ENCODE data around the gene SYNE3.
"Not testable (repeated sequence)": the region's sequence is repeated elsewhere in the genome, so short reads cannot be mapped to it uniquely, and the experiment has no call there.

SYNE3 gene

GRCh38 chr14:95513291-95513690, 3.2 kb downstream of the SYNE3 start:
- DNase-seq (ENCODE audit: extremely low read depth, low read depth), result no peak
- no peak for TF ChIP-seq CTCF (IDR thresholded peaks at IDR 0.05; ENCODE audit: low read depth, low read length, missing control alignments)
- H3K4me3 ChIP-seq (replicated peaks; ENCODE audit: low read depth, low read length), result no peak overlapping the region

GRCh38 chr14:95511687-95512086, 4.8 kb downstream of the SYNE3 start:
- no peak for TF ChIP-seq CTCF (IDR thresholded peaks at IDR 0.05; ENCODE audit: low read depth, low read length, missing control alignments)
- DNase-seq (ENCODE audit: extremely low read depth, low read depth), result no peak
- H3K4me3 ChIP-seq (replicated peaks; ENCODE audit: low read depth, low read length), result no peak overlapping the region

- TF ChIP-seq CTCF (IDR thresholded peaks at IDR 0.05; ENCODE audit: low read depth, low read length, missing control alignments), result no peak
- no peak for DNase-seq (ENCODE audit: extremely low read depth, low read depth)
- H3K4me3 ChIP-seq (replicated peaks; ENCODE audit: low read depth, low read length), result no peak overlapping the region
Observed at GRCh38 chr14:95510804-95511203, 5.6 kb downstream of the SYNE3 start.

- DNase-seq (ENCODE audit: extremely low read depth, low read depth); H3K4me3 ChIP-seq (replicated peaks; ENCODE audit: low read depth, low read length): not testable (repeated sequence)
Observed at GRCh38 chr14:95510344-95510743, 6.1 kb downstream of the SYNE3 start.

- no peak overlapping the region for H3K4me3 ChIP-seq (replicated peaks; ENCODE audit: low read depth, low read length)
- DNase-seq (ENCODE audit: extremely low read depth, low read depth), result no peak
- TF ChIP-seq CTCF (IDR thresholded peaks at IDR 0.05; ENCODE audit: low read depth, low read length, missing control alignments), result no peak
Observed at GRCh38 chr14:95509495-95509894, 7.0 kb downstream of the SYNE3 start.

GRCh38 chr14:95508377-95508776, 8.1 kb downstream of the SYNE3 start:
- no peak for DNase-seq (ENCODE audit: extremely low read depth, low read depth)
- no peak overlapping the region for H3K4me3 ChIP-seq (replicated peaks; ENCODE audit: low read depth, low read length)
- no peak for TF ChIP-seq CTCF (IDR thresholded peaks at IDR 0.05; ENCODE audit: low read depth, low read length, missing control alignments)

- DNase-seq (ENCODE audit: extremely low read depth, low read depth), result peak; percentile 72
- no peak overlapping the region for H3K4me3 ChIP-seq (replicated peaks; ENCODE audit: low read depth, low read length)
- no peak for TF ChIP-seq CTCF (IDR thresholded peaks at IDR 0.05; ENCODE audit: low read depth, low read length, missing control alignments)
Observed at GRCh38 chr14:95507701-95508103, 8.7 kb downstream of the SYNE3 start.

Measured in HFF-Myc (cell line).